Psoas muscle (tissue), 8 donors: ENCODE results near the gene SREBF1. TPM values are rescaled to one million over a fixed set of nuclear protein-coding genes. Genes with fewer than 3 reads are reported as not detected.

ENCODE experiments used
- ATAC-seq, 4 donors: fragments of 200-7000 bp; cut with Tn5 transposase; one replicate each; pipeline ENCODE4 v1.9.1; 2020; ENCODE audit warnings: moderate library complexity in 3 of 4, mild to moderate bottlenecking in 2 of 4
- DNase-seq, 2 donors: peaks; one replicate each; pipeline ENCODE4 v3.0.0-alpha.2; 2020
- H3K27ac ChIP-seq: fragments of 200-600 bp; one replicate; pipeline ENCODE4 v1.8.0; 2022
- H3K27me3 ChIP-seq, 3 donors: fragments of 200-600 bp in 1 of 3; one replicate each; pipeline versions ENCODE4 v1.6.1 to v1.8.0; 2013 to 2022; ENCODE audit warnings: low read length in 2 of 3, mild to moderate bottlenecking in 2 of 3, moderate library complexity in 1 of 3; ENCODE audit not compliant: insufficient read depth in 3 of 3
- H3K36me3 ChIP-seq, 2 donors: fragments of 200-600 bp in 1 of 2; one replicate each; pipeline versions ENCODE4 v1.6.1 to v1.8.0; 2013 to 2022; ENCODE audit warnings: low read depth in 1 of 2, mild to moderate bottlenecking in 1 of 2, moderate library complexity in 1 of 2; ENCODE audit not compliant: insufficient read depth in 1 of 2
- H3K4me1 ChIP-seq: fragments of 200-600 bp; one replicate; pipeline ENCODE4 v1.8.0; 2022
- H3K4me3 ChIP-seq: fragments of 200-600 bp; one replicate; pipeline ENCODE4 v1.8.0; 2022; ENCODE audit warnings: mild to moderate bottlenecking
- H3K9me3 ChIP-seq: fragments of 200-600 bp; one replicate; pipeline ENCODE4 v1.8.0; 2022
- WGBS, 3 donors: extraction: QIAGEN DNeasy Blood & Tissue Kit; methylation state at CpG; one replicate each; pipeline versions ENCODE4 v1.1.6 to v1.1.7; 2013; 5-methylcytosine and 5-hydroxymethylcytosine counted together
- intact Hi-C, 2 donors: fragments of 100-400 bp; cut with DNase I; formaldehyde crosslinking; loops; one replicate each; pipeline versions ENCODE4 v1.11.0 to v1.14.2; 2022
- polyA plus RNA-seq, 3 donors: library from polyadenylated mRNA; stranded (reverse); fragments of 200-250 nt; gene quantifications; one replicate each; pipeline ENCODE4 v1.2.3, GENCODE V29; 2013
- total RNA-seq, 4 donors: library from RNA; stranded (reverse); fragmentation: NEBNext Ultra II Directional in 2 of 4; extraction: Animal tissue kit (Norgen Biotek cat#: 25700) in 2 of 4; gene quantifications; one replicate each; pipeline versions ENCODE4 v1.2.1 to v1.2.4, GENCODE V29; 2021 to 2023
- TF ChIP-seq, protein P1 (sequence below): fragments of 200-600 bp; IDR thresholded peaks from one replicate; pipeline ENCODE4 v1.8.0; 2022; ENCODE audit warnings: antibody characterized with exemption
- donor health status: healthy with polysubstance abuse.
- donor health status: DM: no; HTN: no; CAD: no; lungs with moderate emphysema.
- donor health status: Bipolar disorder and iron deficiency.
- donor health status: healthy.
- donor health status: DM: yes; HTN: yes; CAD: no.
- donor health status: DM: no; HTN: no; CAD: no.
- donor health status: DM: no; HTN: no; CAD: no.
- donor health status: DM: yes; HTN: yes; CAD: no.

The SREBF1 gene
- total and polyA plus RNA-seq, 7 donors, result 6.2 to 43.0 (median 19.2) TPM

DNA sequence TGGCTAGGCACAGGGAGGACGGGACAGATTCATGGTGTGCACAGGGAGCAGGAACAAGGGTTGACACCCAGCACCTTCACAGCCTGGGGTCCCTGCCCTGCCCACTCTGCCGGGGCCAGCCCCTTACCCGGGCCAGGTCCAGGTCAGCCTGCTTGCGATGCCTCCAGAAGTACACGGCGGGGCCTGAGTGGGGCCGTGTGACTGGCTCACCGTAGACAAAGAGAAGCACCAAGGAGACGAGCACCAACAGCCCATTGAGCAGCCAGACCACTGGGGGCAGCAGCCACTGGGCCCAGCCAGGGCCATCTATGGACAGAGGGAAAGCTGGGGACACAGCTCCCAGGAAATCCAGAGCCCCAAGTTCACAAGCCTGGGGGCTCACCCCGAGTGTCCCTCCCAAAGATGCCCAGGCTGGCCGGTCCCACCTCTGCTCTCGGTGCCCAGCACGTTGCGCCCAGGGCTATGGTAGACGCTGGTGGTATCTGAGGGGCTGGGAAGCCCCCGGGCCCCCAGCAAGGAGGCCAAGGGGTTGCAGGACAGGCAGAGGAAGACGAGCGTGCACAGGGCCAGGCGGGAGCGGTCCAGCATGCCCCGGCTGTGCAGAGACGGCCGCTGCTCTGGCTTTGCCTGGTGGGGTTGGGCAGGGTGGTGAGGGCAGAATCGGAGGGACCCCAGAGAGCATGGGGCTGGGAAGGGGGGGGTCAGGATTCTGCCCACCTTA lies 19.8 kb downstream of the SREBF1 start:
- H3K9me3 ChIP-seq, result no peaks in the 10 kb centered on the region

DNA sequence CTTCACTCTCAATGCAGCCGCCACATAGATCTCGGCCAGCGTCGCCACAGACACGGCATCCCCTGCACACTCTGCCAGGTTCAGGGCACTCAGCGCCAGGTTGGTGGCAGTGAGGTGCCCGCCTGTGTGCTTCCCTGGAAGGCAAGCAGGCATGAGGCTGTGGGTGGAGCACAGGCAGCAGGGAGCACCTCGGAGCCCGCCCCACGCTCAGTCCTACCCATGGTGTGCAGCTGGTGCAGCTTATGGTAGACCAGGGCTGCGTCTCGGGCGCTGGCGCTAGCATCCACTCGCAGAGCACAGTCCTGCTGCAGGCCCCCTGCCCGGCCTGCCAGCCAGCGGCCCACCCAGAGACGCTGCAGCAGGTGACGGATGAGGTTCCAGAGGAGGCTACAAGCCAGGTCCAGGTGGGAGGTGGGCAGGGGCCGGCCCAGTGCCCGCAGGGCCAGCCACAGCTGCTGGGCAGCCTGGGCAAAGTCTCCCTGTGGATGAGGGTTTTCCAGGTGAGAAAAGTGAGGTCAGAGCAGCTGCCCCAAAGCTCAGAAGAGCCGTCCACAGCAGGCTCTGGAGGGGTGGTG lies 20.5 kb downstream of the SREBF1 start:
- H3K36me3 ChIP-seq, result peaks cover 3 to 80% of the 10 kb centered on the region in 2 donors
- H3K27me3 ChIP-seq, result no peaks in the 10 kb centered on the region
- TF ChIP-seq, protein P1, sequence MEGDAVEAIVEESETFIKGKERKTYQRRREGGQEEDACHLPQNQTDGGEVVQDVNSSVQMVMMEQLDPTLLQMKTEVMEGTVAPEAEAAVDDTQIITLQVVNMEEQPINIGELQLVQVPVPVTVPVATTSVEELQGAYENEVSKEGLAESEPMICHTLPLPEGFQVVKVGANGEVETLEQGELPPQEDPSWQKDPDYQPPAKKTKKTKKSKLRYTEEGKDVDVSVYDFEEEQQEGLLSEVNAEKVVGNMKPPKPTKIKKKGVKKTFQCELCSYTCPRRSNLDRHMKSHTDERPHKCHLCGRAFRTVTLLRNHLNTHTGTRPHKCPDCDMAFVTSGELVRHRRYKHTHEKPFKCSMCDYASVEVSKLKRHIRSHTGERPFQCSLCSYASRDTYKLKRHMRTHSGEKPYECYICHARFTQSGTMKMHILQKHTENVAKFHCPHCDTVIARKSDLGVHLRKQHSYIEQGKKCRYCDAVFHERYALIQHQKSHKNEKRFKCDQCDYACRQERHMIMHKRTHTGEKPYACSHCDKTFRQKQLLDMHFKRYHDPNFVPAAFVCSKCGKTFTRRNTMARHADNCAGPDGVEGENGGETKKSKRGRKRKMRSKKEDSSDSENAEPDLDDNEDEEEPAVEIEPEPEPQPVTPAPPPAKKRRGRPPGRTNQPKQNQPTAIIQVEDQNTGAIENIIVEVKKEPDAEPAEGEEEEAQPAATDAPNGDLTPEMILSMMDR, result no peak
- no peaks in the 10 kb centered on the region for H3K9me3 ChIP-seq
- 69 to 85% (median 69%) methylated on average over 22 of the region's 22 CpGs for WGBS, 3 donors
- peak overlapping the region; percentile 23 for H3K27ac ChIP-seq
- no peak overlapping the region for H3K4me3 ChIP-seq
- ATAC-seq (no peak), DNase-seq (no peak)
- peaks cover 65% of the 10 kb centered on the region for H3K4me1 ChIP-seq
- intact Hi-C loops, result loop anchor here in 1 of 2 donors (10.0 kb wide), 1 partner anchor 218 kb away; the partner anchor contains the start of genes ATPAF2 and GID4

More for the DNA sequence above, 19.8 kb downstream of the SREBF1 start:
- H3K4me1 ChIP-seq, result peaks cover 70% of the 10 kb centered on the region
- TF ChIP-seq, protein P1, result no peak
- H3K4me3 ChIP-seq, result no peak overlapping the region
- no peaks in the 10 kb centered on the region for H3K27me3 ChIP-seq
- ATAC-seq (no peak), DNase-seq (no peak)
- peaks cover 3 to 75% of the 10 kb centered on the region in 2 donors for H3K36me3 ChIP-seq
- 82 to 91% (median 83%) methylated on average over 23 to 24 of the region's 24 CpGs for WGBS, 3 donors
- intact Hi-C loops, result loop anchor here in 1 of 2 donors (10.0 kb wide), 1 partner anchor 218 kb away; the partner anchor contains the start of genes ATPAF2 and GID4
- H3K27ac ChIP-seq, result peak overlapping the region; percentile 23

DNA sequence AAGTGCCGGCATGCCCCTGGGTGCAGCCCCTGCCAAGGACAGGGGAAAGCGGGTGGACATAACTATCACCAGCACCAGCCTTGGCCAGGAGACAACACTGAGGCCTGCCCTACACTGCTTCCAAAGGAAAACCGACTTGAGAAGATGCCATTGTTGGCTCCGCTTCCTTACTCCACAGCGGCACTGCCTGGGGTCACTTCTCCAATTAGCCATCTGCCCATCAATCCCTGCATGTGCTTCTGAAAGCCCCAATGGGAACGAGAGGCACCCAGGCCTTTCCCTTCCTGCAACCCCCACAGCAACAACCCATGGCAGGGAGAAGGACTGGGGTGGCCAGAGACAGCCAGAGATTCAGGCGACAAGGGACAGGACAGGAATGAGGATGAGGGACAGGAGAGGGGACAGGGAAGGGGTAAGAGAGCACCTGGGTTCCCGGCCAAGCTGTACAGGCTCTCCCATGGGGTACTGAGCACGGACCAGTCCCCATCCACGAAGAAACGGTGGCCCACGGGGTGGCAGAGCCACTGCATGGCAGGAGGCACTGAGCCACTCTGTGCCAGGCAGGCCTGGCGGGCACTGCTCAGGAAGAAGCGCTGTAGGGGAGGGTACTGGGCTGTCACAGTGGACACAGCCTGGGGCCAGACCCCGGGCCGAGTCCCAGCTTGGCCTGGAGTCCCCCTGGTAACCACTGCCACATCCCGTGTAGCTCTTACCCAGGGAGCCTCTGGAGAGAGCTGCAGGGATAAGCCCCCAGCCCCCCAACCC lies 21.2 kb downstream of the SREBF1 start:
- WGBS, 3 donors, result 27 to 53% (median 29%) methylated on average over 16 to 17 of the region's 17 CpGs
- peak in 3 of 4 donors; percentile 18 to 47 (median 19) for ATAC-seq
- Histone ChIP-seq H3K27ac (peak overlapping the region; percentile 76), H3K4me1 (peaks cover 60% of the 10 kb centered on the region), H3K36me3 (peaks cover 3 to 86% of the 10 kb centered on the region in 2 donors), H3K9me3 (no peaks in the 10 kb centered on the region), H3K27me3 (no peaks in the 10 kb centered on the region), H3K4me3 (no peak overlapping the region)
- TF ChIP-seq, protein P1, result no peak
- no peak for DNase-seq
- intact Hi-C loops, result loop anchor here in 1 of 2 donors (10.0 kb wide), 1 partner anchor 219 kb away; the partner anchor contains the start of genes ATPAF2 and GID4

DNA sequence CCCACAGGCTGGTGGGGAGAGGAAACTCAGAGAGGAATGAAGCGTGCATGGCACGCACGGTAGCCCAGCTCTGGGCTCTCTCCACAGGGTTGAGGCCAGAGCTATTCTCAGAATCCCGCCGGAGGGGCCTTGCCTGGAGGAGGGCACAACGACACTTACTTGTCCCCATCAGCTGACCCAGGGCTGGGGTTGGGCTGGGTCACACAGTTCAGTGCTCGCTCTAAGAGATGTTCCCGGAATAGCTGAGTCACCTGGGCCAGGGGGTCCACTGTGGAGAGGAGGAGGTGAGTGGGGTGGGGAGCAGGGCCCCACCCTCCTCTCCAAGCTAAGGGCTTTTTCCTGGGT lies 21.8 kb downstream of the SREBF1 start:
- intact Hi-C loops, result loop anchor here in 1 of 2 donors (10.0 kb wide), 1 partner anchor 220 kb away; the partner anchor contains the start of genes ATPAF2 and GID4
- peak in 1 of 2 donors; percentile 79 for DNase-seq
- ATAC-seq, result peak in 3 of 4 donors; percentile 58 to 79 (median 77)
- Histone ChIP-seq H3K27ac (peak overlapping the region; percentile 76), H3K4me1 (peaks cover 55% of the 10 kb centered on the region), H3K9me3 (no peaks in the 10 kb centered on the region), H3K36me3 (peaks cover 3 to 84% of the 10 kb centered on the region in 2 donors), H3K4me3 (no peak overlapping the region), H3K27me3 (no peaks in the 10 kb centered on the region)
- 27 to 36% (median 35%) methylated on average over 8 of the region's 8 CpGs for WGBS, 3 donors
- TF ChIP-seq, protein P1, result no peak
